HG02588 (cell line): Measurements from ENCODE around the gene PGA4.
"Not testable (repeated sequence)": the region's sequence is repeated elsewhere in the genome, so short reads cannot be mapped to it uniquely, and the experiment has no call there.

Experiments
- ATAC-seq: cut with Tn5 transposase; IDR thresholded peaks from one replicate; pipeline ENCODE4 v1.9.1; 2021; ENCODE audit warnings: mild to moderate bottlenecking, moderate library complexity; ENCODE audit not compliant: unreplicated experiment

The PGA4 gene

GRCh38 chr11:61203873-61204272 is 18.3 kb upstream of the PGA4 start:
- not testable (repeated sequence) for ATAC-seq

- ATAC-seq, result not testable (repeated sequence)
These were observed 17.6 kb upstream of the PGA4 start for GRCh38 chr11:61204502-61205059.

GRCh38 chr11:61207636-61208310 is 14.4 kb upstream of the PGA4 start:
- ATAC-seq, result not testable (repeated sequence)

GRCh38 chr11:61210629-61211028 is 11.5 kb upstream of the PGA4 start:
- ATAC-seq, result not testable (repeated sequence)

- not testable (repeated sequence) for ATAC-seq
These were observed 10.7 kb upstream of the PGA4 start for GRCh38 chr11:61211327-61211952.

GRCh38 chr11:61212202-61212601 is 9.9 kb upstream of the PGA4 start:
- ATAC-seq, result not testable (repeated sequence)

GRCh38 chr11:61213711-61214324 is 8.3 kb upstream of the PGA4 start:
- not testable (repeated sequence) for ATAC-seq

- ATAC-seq, result not testable (repeated sequence)
These were observed 3.8 kb upstream of the PGA4 start for GRCh38 chr11:61218306-61218705.

GRCh38 chr11:61219016-61219415 is 3.1 kb upstream of the PGA4 start:
- not testable (repeated sequence) for ATAC-seq

GRCh38 chr11:61222692-61223091 is 545 bp downstream of the PGA4 start:
- ATAC-seq, result not testable (repeated sequence)

GRCh38 chr11:61226457-61227137 is 4.5 kb downstream of the PGA4 start:
- not testable (repeated sequence) for ATAC-seq

GRCh38 chr11:61229458-61229857 is 7.3 kb downstream of the PGA4 start:
- ATAC-seq, result not testable (repeated sequence)

GRCh38 chr11:61231033-61231432 is 8.9 kb downstream of the PGA4 start:
- not testable (repeated sequence) for ATAC-seq

GRCh38 chr11:61231585-61231984 is 9.4 kb downstream of the PGA4 start:
- ATAC-seq, result not testable (repeated sequence)

GRCh38 chr11:61232548-61233145 is 10.5 kb downstream of the PGA4 start:
- ATAC-seq, result not testable (repeated sequence)

GRCh38 chr11:61237130-61237529 is 15.0 kb downstream of the PGA4 start:
- not testable (repeated sequence) for ATAC-seq

GRCh38 chr11:61240288-61240687 is 18.1 kb downstream of the PGA4 start:
- ATAC-seq, result not testable (repeated sequence)

GRCh38 chr11:61240875-61241274 is 18.7 kb downstream of the PGA4 start, which contains the start of gene PGA5:
Gene PGA5, plus strand, starts transcription at chr11:61241175. Its CDS starts 52 bp downstream, at chr11:61241227.
- ATAC-seq, result not testable (repeated sequence)

GRCh38 chr11:61241526-61241925 is 19.4 kb downstream of the PGA4 start:
- ATAC-seq, result not testable (repeated sequence)

- ATAC-seq, result not testable (repeated sequence)
These were observed 23.3 kb downstream of the PGA4 start for GRCh38 chr11:61245284-61245964.
